RWPE1 (cell line): ENCODE measurements around the gene ARFRP1.
"Not testable (repeated sequence)": the region's sequence is repeated elsewhere in the genome, so short reads cannot be mapped to it uniquely, and the experiment has no call there.

Experiments
- CTCF ChIA-PET: fragments of 350-600 bp; sonication (Branson Sonifier 250); formaldehyde crosslinking; extraction: SDS; loops from one replicate; lab custom pipeline; 2021; lab: Yijun Ruan, JAX
- POLR2A ChIA-PET: fragments of 400-600 bp; formaldehyde crosslinking; extraction: SDS; loops from one replicate; lab custom pipeline; 2020; ENCODE audit warnings: antibody characterized with exemption; ENCODE audit not compliant: low non-redundant PET; lab: Yijun Ruan, JAX
- DNase-seq: peaks from one replicate; pipeline ENCODE4 v3.0.0; 2012; ENCODE audit warnings: low spot score
- H3K27ac ChIP-seq: fragments of 450-650 bp; 2 replicates; pipeline ENCODE4 v1.5.1; 2017
- TF ChIP-seq, protein P1 (sequence below): fragments of 450-650 bp; conservative IDR thresholded peaks from 2 replicates; pipeline ENCODE4 v1.5.1; 2017; ENCODE audit warnings: low read depth, mild to moderate bottlenecking

Gene ARFRP1

DNA sequence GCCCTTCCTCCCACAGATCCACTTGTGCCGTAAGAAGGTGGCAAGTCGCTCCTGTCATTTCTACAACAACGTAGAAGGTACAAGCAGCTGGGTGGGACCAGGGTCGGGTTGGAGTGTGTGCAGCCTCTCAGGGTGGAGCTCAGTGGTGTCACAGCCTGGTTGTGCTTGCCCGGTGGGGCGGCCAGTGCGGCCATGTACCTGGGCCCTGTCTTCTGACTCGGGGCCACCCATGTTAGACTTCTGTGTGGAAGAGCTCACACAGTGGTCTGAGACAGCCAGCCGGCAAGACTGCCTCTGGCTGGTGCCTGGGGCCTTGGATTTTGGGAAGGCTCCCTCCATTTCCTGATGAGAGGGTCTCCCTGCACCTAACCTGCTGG lies 45.0 kb downstream of the ARFRP1 start:
- CTCF ChIA-PET: interaction anchor here (0.6 kb wide), 1 partner anchor 375 kb away, joined by 6 read pairs; no protein-coding TSS in a partner anchor
- H3K27ac ChIP-seq: peak overlapping the region; percentile 18; the same call in 1 of the 2 replicates
- no peak for DNase-seq
- TF ChIP-seq, protein P1, sequence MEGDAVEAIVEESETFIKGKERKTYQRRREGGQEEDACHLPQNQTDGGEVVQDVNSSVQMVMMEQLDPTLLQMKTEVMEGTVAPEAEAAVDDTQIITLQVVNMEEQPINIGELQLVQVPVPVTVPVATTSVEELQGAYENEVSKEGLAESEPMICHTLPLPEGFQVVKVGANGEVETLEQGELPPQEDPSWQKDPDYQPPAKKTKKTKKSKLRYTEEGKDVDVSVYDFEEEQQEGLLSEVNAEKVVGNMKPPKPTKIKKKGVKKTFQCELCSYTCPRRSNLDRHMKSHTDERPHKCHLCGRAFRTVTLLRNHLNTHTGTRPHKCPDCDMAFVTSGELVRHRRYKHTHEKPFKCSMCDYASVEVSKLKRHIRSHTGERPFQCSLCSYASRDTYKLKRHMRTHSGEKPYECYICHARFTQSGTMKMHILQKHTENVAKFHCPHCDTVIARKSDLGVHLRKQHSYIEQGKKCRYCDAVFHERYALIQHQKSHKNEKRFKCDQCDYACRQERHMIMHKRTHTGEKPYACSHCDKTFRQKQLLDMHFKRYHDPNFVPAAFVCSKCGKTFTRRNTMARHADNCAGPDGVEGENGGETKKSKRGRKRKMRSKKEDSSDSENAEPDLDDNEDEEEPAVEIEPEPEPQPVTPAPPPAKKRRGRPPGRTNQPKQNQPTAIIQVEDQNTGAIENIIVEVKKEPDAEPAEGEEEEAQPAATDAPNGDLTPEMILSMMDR: no peak
- POLR2A ChIA-PET: no interaction called here

DNA sequence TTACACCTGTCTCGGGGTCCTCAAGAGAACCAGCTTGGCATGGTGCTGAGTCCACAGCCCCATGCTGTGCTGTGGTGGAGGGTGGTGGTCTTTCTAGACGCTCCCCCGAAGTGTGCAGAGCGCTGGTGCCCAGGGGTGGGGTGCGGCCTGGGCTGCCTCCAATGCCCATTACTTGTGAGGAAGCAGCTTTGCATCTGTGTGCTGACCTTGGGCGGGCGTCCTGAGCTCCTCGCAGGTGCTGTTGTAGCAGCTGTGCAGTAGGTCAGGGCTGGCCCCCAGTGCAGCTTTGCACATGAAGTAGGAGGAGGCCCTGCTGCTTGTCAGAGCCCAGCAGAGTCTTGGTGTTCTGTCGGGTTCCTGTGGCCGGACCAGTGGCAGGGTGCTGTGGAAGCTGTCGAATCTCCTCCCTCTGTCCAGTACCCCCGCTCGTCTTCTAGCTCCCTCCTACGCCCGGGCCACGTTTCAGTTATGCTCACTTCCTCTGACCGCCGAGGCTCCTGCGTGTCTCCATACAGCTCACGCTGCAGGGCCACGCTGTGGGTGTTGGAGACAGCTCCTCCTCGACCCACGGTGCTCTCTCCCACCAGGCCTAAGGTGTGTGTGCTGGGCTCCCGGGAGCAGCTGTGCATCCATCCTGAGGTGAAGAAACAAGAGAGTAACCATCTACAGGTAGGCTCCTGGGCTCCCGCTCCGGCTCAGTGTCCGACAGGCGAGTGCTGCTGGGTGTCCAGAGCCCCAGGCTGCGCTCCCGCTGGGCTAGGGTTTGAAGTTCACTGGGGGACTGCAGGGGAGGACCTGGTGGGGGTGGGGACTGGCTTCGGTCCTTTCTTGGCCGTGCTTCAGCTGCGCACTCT lies 45.6 kb downstream of the ARFRP1 start:
- CTCF ChIA-PET: interaction anchor here (0.5 to 1.0 kb wide), 3 partner anchors 124 to 1365 kb away, joined by 4 to 6 read pairs (median 6); partner anchors contain the start of gene PTK6
- no peak for DNase-seq
- POLR2A ChIA-PET: interaction anchor here (0.5 to 1.1 kb wide), 2 partner anchors 20 to 133 kb away, joined by 3 read pairs; no protein-coding TSS in a partner anchor

DNA sequence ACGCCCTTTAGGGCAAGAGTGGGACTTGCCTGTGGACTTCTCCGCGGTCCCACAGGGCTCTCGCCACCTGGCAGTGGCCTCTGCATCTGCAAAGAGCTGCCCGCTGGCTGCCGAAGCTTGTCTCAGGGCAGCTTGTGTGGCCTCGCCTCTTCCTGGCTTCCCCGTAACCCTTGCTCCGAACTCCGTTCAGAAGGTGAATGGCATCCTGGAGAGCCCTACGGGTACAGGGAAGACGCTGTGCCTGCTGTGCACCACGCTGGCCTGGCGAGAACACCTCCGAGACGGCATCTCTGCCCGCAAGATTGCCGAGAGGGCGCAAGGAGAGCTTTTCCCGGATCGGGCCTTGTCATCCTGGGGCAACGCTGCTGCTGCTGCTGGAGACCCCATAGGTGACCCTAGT lies 46.7 kb downstream of the ARFRP1 start:
- POLR2A ChIA-PET: interaction anchor here (0.6 to 1.1 kb wide), 3 partner anchors 19 to 123 kb away, joined by 3 read pairs; no protein-coding TSS in a partner anchor

More for the DNA sequence above, 45.6 kb downstream of the ARFRP1 start:
- TF ChIP-seq, protein P1: no peak
- peak overlapping the region; percentile 18; the same call in 1 of the 2 replicates for H3K27ac ChIP-seq

DNA sequence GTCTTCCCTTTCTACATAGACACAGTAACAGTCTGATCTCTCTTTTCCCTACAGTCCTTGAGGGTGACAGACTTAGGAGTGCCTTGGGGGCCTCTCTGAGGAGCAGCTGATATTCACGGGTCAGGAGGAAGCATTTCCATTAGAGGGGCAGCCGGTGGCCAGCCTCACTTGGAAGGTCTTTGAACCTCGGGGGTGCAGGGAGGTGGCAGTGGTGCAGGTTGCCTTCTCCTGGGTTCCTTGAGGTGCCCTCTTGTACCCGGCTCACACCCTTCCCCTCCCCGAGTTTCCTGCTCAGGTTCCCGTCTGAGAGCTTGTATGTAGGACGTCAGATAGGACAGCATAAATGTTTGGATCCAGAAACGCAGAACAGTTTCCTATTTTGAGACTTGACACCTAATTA lies 47.2 kb downstream of the ARFRP1 start:
- ChIA-PET POLR2A (interaction anchor here (0.6 to 1.1 kb wide), 2 partner anchors 19 to 123 kb away, joined by 3 read pairs; no protein-coding TSS in a partner anchor), CTCF (interaction anchor here (0.6 kb wide), 1 partner anchor 14 kb away, joined by 3 read pairs; no protein-coding TSS in a partner anchor)
- no peak overlapping the region for H3K27ac ChIP-seq
- TF ChIP-seq, protein P1: no peak
- no peak for DNase-seq

More for the DNA sequence above, 46.7 kb downstream of the ARFRP1 start:
- DNase-seq: no peak
- H3K27ac ChIP-seq: 0 out of 2 replicates have a peak overlapping the region, but pooled peaks have one; percentile 0
- TF ChIP-seq, protein P1: no peak
- CTCF ChIA-PET: interaction anchor here (0.6 to 1.0 kb wide), 3 partner anchors 14 to 123 kb away, joined by 3 to 6 read pairs (median 3); partner anchors contain the start of gene PTK6

DNA sequence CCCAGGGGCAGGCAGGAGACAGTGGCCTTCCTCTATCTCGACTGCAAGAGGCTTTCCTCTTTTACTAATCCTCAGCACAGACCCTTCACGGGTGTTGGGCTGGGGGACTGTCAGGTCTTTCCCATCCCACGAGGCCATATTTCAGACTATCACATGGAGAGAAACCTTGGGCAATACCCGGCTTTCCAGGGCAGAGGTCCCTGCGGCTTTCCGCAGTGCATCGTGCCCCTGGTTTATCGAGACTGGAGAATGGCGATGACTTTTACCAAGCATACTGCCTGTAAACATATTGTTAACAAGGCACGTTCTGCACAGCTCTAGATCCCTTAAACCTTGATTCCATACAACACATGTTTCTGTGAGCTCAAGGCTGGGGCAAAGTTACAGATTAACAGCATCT lies 47.6 kb downstream of the ARFRP1 start:
- H3K27ac ChIP-seq, CTCF ChIA-PET, DNase-seq, POLR2A ChIA-PET: not testable (repeated sequence)

DNA sequence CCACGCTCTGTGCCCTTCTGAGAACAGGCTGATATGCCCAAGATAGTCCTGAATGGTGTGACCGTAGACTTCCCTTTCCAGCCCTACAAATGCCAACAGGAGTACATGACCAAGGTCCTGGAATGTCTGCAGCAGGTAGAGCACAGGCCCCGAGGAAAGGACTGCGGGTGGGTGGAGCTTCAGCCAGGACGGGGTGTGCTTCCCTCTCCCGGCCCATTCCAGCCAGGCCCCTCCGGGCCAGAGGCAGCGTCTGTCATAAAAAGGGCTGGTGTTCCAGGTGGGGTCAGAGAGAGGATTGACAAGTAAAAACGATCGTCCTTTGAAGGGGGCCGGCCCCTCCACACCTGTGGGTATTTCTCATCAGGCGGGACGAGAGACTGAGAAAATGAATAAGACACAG lies 48.4 kb downstream of the ARFRP1 start:
- TF ChIP-seq, protein P1: no peak
- CTCF ChIA-PET: no interaction called here
- DNase-seq: peak; percentile 68
- POLR2A ChIA-PET: interaction anchor here (1.0 kb wide), 1 partner anchor 12 kb away, joined by 3 read pairs; no protein-coding TSS in a partner anchor
- H3K27ac ChIP-seq: peak overlapping the region; percentile 89
